Measurements from ENCODE around the gene CLEC19A.

CLEC19A gene

GRCh38 chr16:19344224-19344801 is 58.8 kb downstream of the CLEC19A start:
- Histone ChIP-seq H3K9ac (no peak overlapping the region), H3K27me3 (ENCODE audit: insufficient read depth, low read depth) (no peaks in the 10 kb centered on the region), H3K36me3 (ENCODE audit: insufficient read depth) (no peaks in the 10 kb centered on the region), H3K27ac (no peak overlapping the region), H3K79me2 (ENCODE audit: insufficient read depth, low read depth) (no peaks in the 10 kb centered on the region), H4K20me1 (ENCODE audit: insufficient read depth) (no peaks in the 10 kb centered on the region), H3K4me2 (no peak overlapping the region), H3K4me3 (IDR thresholded peaks at IDR 0.05; ENCODE audit: insufficient read depth, low read depth, low read length) (no peak overlapping the region), H3K4me1 (ENCODE audit: low read depth, poor library complexity, severe bottlenecking) (no peaks in the 10 kb centered on the region), H2AFZ (ENCODE audit: low read depth) (no peak overlapping the region)
- TF ChIP-seq, protein P1, sequence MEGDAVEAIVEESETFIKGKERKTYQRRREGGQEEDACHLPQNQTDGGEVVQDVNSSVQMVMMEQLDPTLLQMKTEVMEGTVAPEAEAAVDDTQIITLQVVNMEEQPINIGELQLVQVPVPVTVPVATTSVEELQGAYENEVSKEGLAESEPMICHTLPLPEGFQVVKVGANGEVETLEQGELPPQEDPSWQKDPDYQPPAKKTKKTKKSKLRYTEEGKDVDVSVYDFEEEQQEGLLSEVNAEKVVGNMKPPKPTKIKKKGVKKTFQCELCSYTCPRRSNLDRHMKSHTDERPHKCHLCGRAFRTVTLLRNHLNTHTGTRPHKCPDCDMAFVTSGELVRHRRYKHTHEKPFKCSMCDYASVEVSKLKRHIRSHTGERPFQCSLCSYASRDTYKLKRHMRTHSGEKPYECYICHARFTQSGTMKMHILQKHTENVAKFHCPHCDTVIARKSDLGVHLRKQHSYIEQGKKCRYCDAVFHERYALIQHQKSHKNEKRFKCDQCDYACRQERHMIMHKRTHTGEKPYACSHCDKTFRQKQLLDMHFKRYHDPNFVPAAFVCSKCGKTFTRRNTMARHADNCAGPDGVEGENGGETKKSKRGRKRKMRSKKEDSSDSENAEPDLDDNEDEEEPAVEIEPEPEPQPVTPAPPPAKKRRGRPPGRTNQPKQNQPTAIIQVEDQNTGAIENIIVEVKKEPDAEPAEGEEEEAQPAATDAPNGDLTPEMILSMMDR (conservative IDR thresholded peaks at IDR 0.05; ENCODE audit: low read depth, low read length): no peak

- no peak overlapping the region for H3K27ac ChIP-seq
- no peaks in the 10 kb centered on the region for H4K20me1 ChIP-seq (ENCODE audit: insufficient read depth)
- no peak overlapping the region for H3K4me2 ChIP-seq
- no peaks in the 10 kb centered on the region for H3K4me1 ChIP-seq (ENCODE audit: low read depth, poor library complexity, severe bottlenecking)
- no peaks in the 10 kb centered on the region for H3K27me3 ChIP-seq (ENCODE audit: insufficient read depth, low read depth)
- H3K9ac ChIP-seq: no peak overlapping the region
- H3K36me3 ChIP-seq (ENCODE audit: insufficient read depth): no peaks in the 10 kb centered on the region
- TF ChIP-seq, protein P1 (conservative IDR thresholded peaks at IDR 0.05; ENCODE audit: low read depth, low read length): no peak
- no peak overlapping the region for H2AFZ ChIP-seq (ENCODE audit: low read depth)
- H3K4me3 ChIP-seq (IDR thresholded peaks at IDR 0.05; ENCODE audit: insufficient read depth, low read depth, low read length): no peak overlapping the region
- no peaks in the 10 kb centered on the region for H3K79me2 ChIP-seq (ENCODE audit: insufficient read depth, low read depth)
Measured at GRCh38 chr16:19344980-19345379, 59.4 kb downstream of the CLEC19A start.

GRCh38 chr16:19346335-19346922 is 60.9 kb downstream of the CLEC19A start:
- Histone ChIP-seq H3K27me3 (ENCODE audit: insufficient read depth, low read depth) (no peaks in the 10 kb centered on the region), H3K9ac (no peak overlapping the region), H3K4me1 (ENCODE audit: low read depth, poor library complexity, severe bottlenecking) (no peaks in the 10 kb centered on the region), H4K20me1 (ENCODE audit: insufficient read depth) (no peaks in the 10 kb centered on the region), H3K27ac (no peak overlapping the region), H2AFZ (ENCODE audit: low read depth) (no peak overlapping the region), H3K4me3 (IDR thresholded peaks at IDR 0.05; ENCODE audit: insufficient read depth, low read depth, low read length) (no peak overlapping the region), H3K4me2 (no peak overlapping the region), H3K79me2 (ENCODE audit: insufficient read depth, low read depth) (no peaks in the 10 kb centered on the region), H3K36me3 (ENCODE audit: insufficient read depth) (no peaks in the 10 kb centered on the region)
- TF ChIP-seq, protein P1 (conservative IDR thresholded peaks at IDR 0.05; ENCODE audit: low read depth, low read length): no peak

GRCh38 chr16:19348125-19348524 is 62.6 kb downstream of the CLEC19A start:
- Histone ChIP-seq H3K4me1 (ENCODE audit: low read depth, poor library complexity, severe bottlenecking) (no peaks in the 10 kb centered on the region), H3K27me3 (ENCODE audit: insufficient read depth, low read depth) (no peaks in the 10 kb centered on the region), H4K20me1 (ENCODE audit: insufficient read depth) (no peaks in the 10 kb centered on the region), H2AFZ (ENCODE audit: low read depth) (no peak overlapping the region), H3K4me3 (IDR thresholded peaks at IDR 0.05; ENCODE audit: insufficient read depth, low read depth, low read length) (no peak overlapping the region), H3K79me2 (ENCODE audit: insufficient read depth, low read depth) (no peaks in the 10 kb centered on the region), H3K9ac (no peak overlapping the region), H3K36me3 (ENCODE audit: insufficient read depth) (no peaks in the 10 kb centered on the region), H3K27ac (no peak overlapping the region), H3K4me2 (no peak overlapping the region)
- TF ChIP-seq, protein P1 (conservative IDR thresholded peaks at IDR 0.05; ENCODE audit: low read depth, low read length): no peak
